Neural cell (in vitro differentiated cells): Measurements from ENCODE around the gene IFFO2. TPM values are rescaled to one million over a fixed set of nuclear protein-coding genes. Genes with fewer than 3 reads are reported as not detected.

Experiments
- H2AFZ ChIP-seq: fragments of 200-600, 300-800 bp; sonication (generic), shearing (Covaris generic); 2 replicates; pipeline ENCODE4 v1.6.0; 2014; ENCODE audit warnings: low read depth, mild to moderate bottlenecking, antibody characterized with exemption, low read length, moderate library complexity
- H3F3A ChIP-seq: fragments of 200-600 bp; shearing (Covaris generic); 2 replicates; pipeline ENCODE4 v1.6.1; 2016; ENCODE audit warnings: mild to moderate bottlenecking, moderate library complexity, mixed read lengths, antibody characterized with exemption, low read length; ENCODE audit not compliant: insufficient read depth, poor library complexity, severe bottlenecking
- H3K27ac ChIP-seq: fragments of 200-600, 300-800 bp; sonication (generic), shearing (Covaris generic); 2 replicates; pipeline ENCODE4 v1.5.1; 2014; ENCODE audit warnings: mild to moderate bottlenecking, low read length, moderate library complexity
- H3K27me3 ChIP-seq: fragments of 300-800, 200-600 bp; sonication (generic), shearing (Covaris generic); 2 replicates; pipeline ENCODE4 v1.6.0; 2014; ENCODE audit warnings: mild to moderate bottlenecking, low read depth, low read length, moderate library complexity; ENCODE audit not compliant: insufficient read depth
- H3K36me3 ChIP-seq: fragments of 300-800, 200-600 bp; sonication (generic), shearing (Covaris generic); 2 replicates; pipeline ENCODE4 v1.5.1; 2014; ENCODE audit warnings: mild to moderate bottlenecking, antibody characterized with exemption, low read length, moderate library complexity; ENCODE audit not compliant: insufficient read depth
- H3K4me2 ChIP-seq: fragments of 300-800, 200-600 bp; sonication (generic), shearing (Covaris generic); 2 replicates; pipeline ENCODE4 v1.6.0; 2014; ENCODE audit warnings: mild to moderate bottlenecking, low read length
- H3K4me3 ChIP-seq: fragments of 300-800, 200-600 bp; sonication (generic), shearing (Covaris generic); 2 replicates; pipeline ENCODE4 v1.5.1; 2014; ENCODE audit warnings: mild to moderate bottlenecking, low read length, moderate library complexity
- H3K79me2 ChIP-seq: fragments of 200-600 bp; shearing (Covaris generic); replicated peaks from 2 replicates; pipeline ENCODE4 v1.6.0; 2014; ENCODE audit warnings: mild to moderate bottlenecking, low read length, moderate library complexity; ENCODE audit not compliant: insufficient read depth
- H3K9ac ChIP-seq: fragments of 300-800, 200-600 bp; sonication (generic), shearing (Covaris generic); 2 replicates; pipeline ENCODE4 v1.6.1; 2016; ENCODE audit warnings: mild to moderate bottlenecking, low read length, mixed read lengths
- H3K9me2 ChIP-seq: fragments of 200-600 bp; shearing (Covaris generic); 2 replicates; pipeline ENCODE4 v1.6.1; 2016; ENCODE audit warnings: mild to moderate bottlenecking, low read length, mixed read lengths; ENCODE audit not compliant: insufficient read depth
- H3K9me3 ChIP-seq: fragments of 200-600, 300-800 bp; sonication (generic), shearing (Covaris generic); 2 replicates; pipeline ENCODE4 v1.6.1; 2016; ENCODE audit warnings: mild to moderate bottlenecking, mixed run types, low read length, moderate library complexity, mixed read lengths
- H4K20me1 ChIP-seq: fragments of 200-600 bp; shearing (Covaris generic); 2 replicates; pipeline ENCODE4 v1.6.1; 2016; ENCODE audit warnings: mild to moderate bottlenecking, mixed run types; ENCODE audit not compliant: insufficient read depth
- EP300 ChIP-seq: fragments of 450-650 bp; conservative IDR thresholded peaks from 2 replicates; pipeline ENCODE4 v1.6.1; 2014; ENCODE audit warnings: antibody characterized with exemption, mild to moderate bottlenecking, moderate library complexity; ENCODE audit not compliant: poor library complexity, severe bottlenecking
- EZH2 ChIP-seq: fragments of 200-600, 300-800 bp; shearing (Covaris generic), sonication (generic); IDR thresholded peaks from 2 replicates; pipeline ENCODE4 v1.6.1; 2014; ENCODE audit warnings: antibody characterized with exemption, low read length, borderline replicate concordance, mild to moderate bottlenecking; ENCODE audit not compliant: insufficient read depth, poor library complexity, severe bottlenecking
- MXI1 ChIP-seq: fragments of 450-650 bp; conservative IDR thresholded peaks from 2 replicates; pipeline ENCODE4 v1.6.1; 2014; ENCODE audit warnings: antibody characterized with exemption, mild to moderate bottlenecking; ENCODE audit not compliant: poor library complexity, severe bottlenecking
- POLR2AphosphoS5 ChIP-seq: IDR thresholded peaks from 2 replicates; pipeline ENCODE4 v1.6.1; 2012
- RAD21 ChIP-seq: fragments of 450-650 bp; conservative IDR thresholded peaks from 2 replicates; pipeline ENCODE4 v1.6.1; 2014; ENCODE audit warnings: antibody characterized with exemption, mild to moderate bottlenecking, moderate library complexity
- REST ChIP-seq: IDR thresholded peaks from 2 replicates; pipeline ENCODE4 v1.6.1; 2012; ENCODE audit warnings: borderline replicate concordance
- SMC3 ChIP-seq: fragments of 450-650 bp; conservative IDR thresholded peaks from 2 replicates; pipeline ENCODE4 v1.6.1; 2014; ENCODE audit warnings: antibody characterized with exemption, mild to moderate bottlenecking, moderate library complexity; ENCODE audit not compliant: poor library complexity
- TAF1 ChIP-seq: IDR thresholded peaks from 2 replicates; pipeline ENCODE4 v1.6.1; 2012; ENCODE audit warnings: low read depth
- polyA plus RNA-seq: library from polyadenylated mRNA; depleted of rRNA; stranded (reverse); fragments of >200 nt; gene quantifications from 2 replicates; pipeline ENCODE4 v1.2.3, GENCODE V29; 2014
- TF ChIP-seq, protein P1 (sequence below): fragments of 450-650 bp; IDR thresholded peaks from 2 replicates; pipeline ENCODE4 v1.5.1; 2014; ENCODE audit warnings: antibody characterized with exemption, mild to moderate bottlenecking, moderate library complexity; ENCODE audit not compliant: poor library complexity, severe bottlenecking

Gene IFFO2
- polyA plus RNA-seq, 1 donor from 2014 or later = 2.6 TPM

DNA sequence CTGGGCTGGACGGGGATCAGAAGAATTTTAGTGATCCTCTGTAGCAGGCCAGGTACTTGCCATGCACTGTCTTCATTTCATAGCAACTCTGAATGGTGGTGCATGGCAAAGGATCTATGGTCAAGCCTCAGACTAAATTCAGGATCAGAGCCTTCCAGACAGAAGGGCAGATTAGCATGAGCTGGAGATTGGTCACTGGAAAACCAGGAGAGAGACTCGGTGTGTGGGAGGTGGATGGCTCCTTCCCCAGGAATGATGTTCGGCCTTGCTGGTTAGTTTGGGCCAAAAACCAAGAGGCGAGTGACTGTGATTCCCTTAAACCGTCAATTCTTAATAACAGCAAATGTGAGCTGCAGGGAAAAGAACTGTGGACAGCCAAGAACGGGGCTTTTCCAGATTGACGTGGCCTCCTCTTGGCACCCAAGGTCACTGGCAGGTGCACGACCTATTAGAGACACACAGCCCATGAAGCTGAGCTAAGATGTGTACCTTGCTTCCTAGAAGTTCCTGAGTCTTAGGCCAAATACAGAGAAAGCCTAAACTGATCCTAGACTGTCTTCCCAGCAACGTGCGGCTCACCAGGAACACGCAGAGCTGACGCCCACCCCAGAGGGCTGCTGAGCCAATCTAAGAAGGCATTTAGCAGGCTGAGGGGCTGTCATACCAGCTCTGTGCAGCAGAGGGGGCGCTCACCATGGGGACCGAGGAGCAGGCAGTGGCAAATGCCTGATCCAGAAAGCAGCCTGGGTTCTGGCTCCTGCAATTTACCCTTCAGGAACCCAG, 72.6 kb downstream of the IFFO2 start:
- Histone ChIP-seq H4K20me1 (no peaks in the 10 kb centered on the region), H2AFZ (no peak overlapping the region), H3K9me2 (no peaks in the 10 kb centered on the region), H3K9me3 (no peaks in the 10 kb centered on the region), H3K36me3 (no peaks in the 10 kb centered on the region), H3K27ac (no peak overlapping the region), H3K4me3 (no peak overlapping the region), H3K4me2 (no peak overlapping the region), H3K27me3 (no peaks in the 10 kb centered on the region), H3K9ac (no peak overlapping the region), H3K79me2 (no peaks in the 10 kb centered on the region), H3F3A (no peaks in the 10 kb centered on the region)
- TF ChIP-seq REST (no peak), RAD21 (peak; percentile 80), SMC3 (peak; percentile 81), TAF1 (no peak), MXI1 (no peak), EZH2 (no peak), EP300 (no peak), POLR2AphosphoS5 (no peak)
- TF ChIP-seq, protein P1, sequence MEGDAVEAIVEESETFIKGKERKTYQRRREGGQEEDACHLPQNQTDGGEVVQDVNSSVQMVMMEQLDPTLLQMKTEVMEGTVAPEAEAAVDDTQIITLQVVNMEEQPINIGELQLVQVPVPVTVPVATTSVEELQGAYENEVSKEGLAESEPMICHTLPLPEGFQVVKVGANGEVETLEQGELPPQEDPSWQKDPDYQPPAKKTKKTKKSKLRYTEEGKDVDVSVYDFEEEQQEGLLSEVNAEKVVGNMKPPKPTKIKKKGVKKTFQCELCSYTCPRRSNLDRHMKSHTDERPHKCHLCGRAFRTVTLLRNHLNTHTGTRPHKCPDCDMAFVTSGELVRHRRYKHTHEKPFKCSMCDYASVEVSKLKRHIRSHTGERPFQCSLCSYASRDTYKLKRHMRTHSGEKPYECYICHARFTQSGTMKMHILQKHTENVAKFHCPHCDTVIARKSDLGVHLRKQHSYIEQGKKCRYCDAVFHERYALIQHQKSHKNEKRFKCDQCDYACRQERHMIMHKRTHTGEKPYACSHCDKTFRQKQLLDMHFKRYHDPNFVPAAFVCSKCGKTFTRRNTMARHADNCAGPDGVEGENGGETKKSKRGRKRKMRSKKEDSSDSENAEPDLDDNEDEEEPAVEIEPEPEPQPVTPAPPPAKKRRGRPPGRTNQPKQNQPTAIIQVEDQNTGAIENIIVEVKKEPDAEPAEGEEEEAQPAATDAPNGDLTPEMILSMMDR = peak; percentile 89

- H3K9ac ChIP-seq = no peak overlapping the region
- no peak overlapping the region for H2AFZ ChIP-seq
- no peak overlapping the region for H3K4me2 ChIP-seq
- TF ChIP-seq RAD21 (no peak), TAF1 (no peak), EZH2 (no peak), POLR2AphosphoS5 (no peak), SMC3 (no peak), EP300 (no peak), MXI1 (no peak), REST (no peak)
- TF ChIP-seq, protein P1 = no peak
- H4K20me1 ChIP-seq = no peaks in the 10 kb centered on the region
- no peaks in the 10 kb centered on the region for H3K79me2 ChIP-seq
- no peaks in the 10 kb centered on the region for H3F3A ChIP-seq
- no peaks in the 10 kb centered on the region for H3K27me3 ChIP-seq
- H3K27ac ChIP-seq = no peak overlapping the region
- no peak overlapping the region for H3K4me3 ChIP-seq
- no peaks in the 10 kb centered on the region for H3K36me3 ChIP-seq
- H3K9me3 ChIP-seq = no peaks in the 10 kb centered on the region
- no peaks in the 10 kb centered on the region for H3K9me2 ChIP-seq
These were observed 73.4 kb downstream of the IFFO2 start for GRCh38 chr1:18883079-18883478.
